ENCODE data around the gene KAZN.

KAZN gene

GRCh38 chr1:14808768-14809167, 210.3 kb downstream of the KAZN start:
- DNase-seq = no peak

- DNase-seq = no peak
These were observed 210.9 kb downstream of the KAZN start for GRCh38 chr1:14809191-14809981.

DNA sequence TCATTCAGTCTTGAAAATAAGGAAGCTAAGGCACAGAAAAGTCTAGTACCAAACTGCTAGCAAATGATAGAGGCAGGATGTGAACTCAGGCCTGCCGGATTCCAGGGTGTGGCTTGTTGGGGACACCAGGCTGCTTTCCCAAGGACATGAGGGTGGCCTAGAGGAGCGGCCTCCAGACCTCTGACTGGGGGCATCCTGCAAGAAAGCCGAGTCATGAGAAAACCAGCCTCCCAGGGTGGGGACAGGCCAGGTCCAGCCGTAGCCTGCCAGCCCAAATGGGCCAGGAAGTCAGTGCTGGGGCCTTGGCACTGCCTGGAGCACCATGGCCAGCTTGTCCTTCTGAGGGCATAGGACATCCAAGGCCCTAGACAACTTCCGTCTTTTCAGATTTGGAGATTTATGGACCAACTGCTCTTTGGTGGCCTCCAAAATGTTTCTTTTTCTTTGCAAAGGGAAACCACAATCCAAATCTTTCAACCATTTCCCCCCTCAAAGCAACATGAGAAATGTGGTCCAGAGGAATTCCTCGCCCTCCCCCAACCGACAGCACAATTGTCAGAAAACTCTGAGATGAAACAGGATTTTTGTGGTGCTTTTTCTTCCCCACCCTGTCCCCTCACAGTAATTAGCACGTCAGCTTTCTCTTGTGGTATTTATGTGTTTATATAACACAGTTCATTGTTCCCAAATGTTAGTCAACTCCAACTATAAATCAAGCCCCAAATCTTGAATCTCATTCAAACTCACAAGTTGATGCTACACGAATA, 212.3 kb downstream of the KAZN start:
- no peak for DNase-seq

DNA sequence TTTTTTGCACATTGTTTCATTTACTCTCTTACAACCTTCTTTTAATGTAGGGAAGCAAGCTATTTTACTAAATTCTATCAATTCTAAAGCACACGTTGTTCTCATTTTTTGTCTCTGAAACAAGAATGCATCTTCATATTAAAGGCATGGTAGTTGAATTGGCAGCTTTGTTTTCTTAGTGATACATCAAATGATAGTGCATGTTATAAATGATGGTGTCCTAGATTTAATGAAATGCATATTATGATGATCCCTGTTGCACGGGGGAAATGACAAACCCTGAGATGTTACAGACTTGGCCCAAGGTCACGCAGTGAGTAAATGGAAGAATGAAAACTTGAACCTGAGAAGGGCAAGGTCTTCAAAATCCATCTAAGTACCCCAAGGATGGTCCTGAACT, 213.1 kb downstream of the KAZN start:
- DNase-seq = no peak

- no peak for DNase-seq
These were observed 213.7 kb downstream of the KAZN start for GRCh38 chr1:14812189-14812588.

DNA sequence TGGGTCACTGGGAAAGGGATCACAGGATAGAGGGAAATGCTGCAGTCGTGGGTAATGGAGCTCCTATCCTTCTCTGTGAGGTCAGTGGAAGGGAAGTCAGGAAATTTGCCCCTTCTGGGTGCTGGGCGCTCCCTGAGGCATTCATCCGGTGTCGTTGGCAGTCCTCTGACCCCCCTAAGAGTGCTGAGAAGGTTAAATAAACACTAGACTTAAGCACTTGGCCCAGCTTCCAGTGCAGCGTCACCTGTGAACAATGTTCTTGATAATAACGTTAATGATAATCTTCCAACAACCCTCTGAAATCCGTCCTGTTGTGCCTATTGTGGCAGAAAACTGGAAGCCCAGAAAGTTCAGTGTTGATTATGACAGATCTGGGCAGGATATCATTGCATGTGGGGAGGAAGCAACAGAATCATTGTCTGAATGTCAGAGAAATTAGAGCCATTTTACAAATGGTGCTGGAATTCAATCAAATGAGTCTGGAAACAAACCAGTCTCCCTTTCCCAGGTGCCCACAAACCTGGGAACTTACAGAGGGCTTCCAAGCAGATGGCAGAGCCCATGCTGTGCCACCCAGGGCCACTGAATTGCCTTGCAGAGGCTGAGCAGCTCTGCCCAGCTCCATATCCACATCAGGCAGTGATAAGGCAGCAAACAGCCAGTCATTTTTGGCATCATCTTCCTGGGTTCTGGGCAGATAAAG, 216.8 kb downstream of the KAZN start:
- no peak for DNase-seq

GRCh38 chr1:14817223-14818170, 219.0 kb downstream of the KAZN start:
- DNase-seq = no peak

DNA sequence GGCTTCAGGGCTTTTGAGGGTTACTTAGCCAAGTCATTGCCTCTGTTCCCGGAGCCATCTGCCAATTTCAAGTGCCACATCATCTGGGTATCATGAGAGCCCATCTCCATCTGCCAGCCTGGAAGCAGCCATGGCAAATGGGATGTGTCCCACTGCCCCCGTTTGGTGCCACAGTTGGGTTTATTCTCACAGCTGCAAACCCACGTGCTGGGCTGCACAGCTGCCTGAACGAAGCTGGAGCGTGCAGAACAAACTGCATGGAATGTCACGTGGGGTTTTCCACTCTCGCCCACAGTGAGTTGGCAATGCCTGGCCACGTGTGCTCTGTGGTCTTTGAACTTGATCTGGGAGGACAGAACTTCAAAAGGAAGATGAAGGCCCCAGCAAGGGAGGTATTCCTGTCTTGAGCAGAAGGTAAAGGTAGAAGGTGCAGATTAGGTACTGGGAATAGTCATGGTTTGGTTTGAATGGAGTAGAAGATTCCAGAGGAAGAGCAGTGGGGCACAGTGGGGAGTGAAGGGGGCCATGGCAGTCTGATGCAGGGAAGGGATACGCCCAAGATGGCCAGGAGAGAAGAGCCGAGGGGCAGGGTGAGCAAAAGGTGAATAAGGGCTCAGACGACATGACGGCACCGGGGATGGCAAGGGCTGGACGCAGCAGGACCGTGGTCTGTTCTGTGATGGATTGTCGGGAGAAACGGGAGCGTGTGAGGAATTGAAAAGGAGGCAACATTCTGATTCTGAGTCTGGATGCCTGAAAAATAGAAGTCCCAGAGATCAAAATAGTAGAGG, 222.0 kb downstream of the KAZN start:
- DNase-seq = no peak

GRCh38 chr1:14822493-14822892, 224.0 kb downstream of the KAZN start:
- no peak for DNase-seq

- no peak for DNase-seq
These were observed 224.5 kb downstream of the KAZN start for GRCh38 chr1:14822996-14823395.

- no peak for DNase-seq
These were observed 225.9 kb downstream of the KAZN start for GRCh38 chr1:14824314-14824915.

- DNase-seq = no peak
These were observed 226.9 kb downstream of the KAZN start for GRCh38 chr1:14825396-14825795.

- DNase-seq = no peak
These were observed 227.7 kb downstream of the KAZN start for GRCh38 chr1:14826172-14826636.

DNA sequence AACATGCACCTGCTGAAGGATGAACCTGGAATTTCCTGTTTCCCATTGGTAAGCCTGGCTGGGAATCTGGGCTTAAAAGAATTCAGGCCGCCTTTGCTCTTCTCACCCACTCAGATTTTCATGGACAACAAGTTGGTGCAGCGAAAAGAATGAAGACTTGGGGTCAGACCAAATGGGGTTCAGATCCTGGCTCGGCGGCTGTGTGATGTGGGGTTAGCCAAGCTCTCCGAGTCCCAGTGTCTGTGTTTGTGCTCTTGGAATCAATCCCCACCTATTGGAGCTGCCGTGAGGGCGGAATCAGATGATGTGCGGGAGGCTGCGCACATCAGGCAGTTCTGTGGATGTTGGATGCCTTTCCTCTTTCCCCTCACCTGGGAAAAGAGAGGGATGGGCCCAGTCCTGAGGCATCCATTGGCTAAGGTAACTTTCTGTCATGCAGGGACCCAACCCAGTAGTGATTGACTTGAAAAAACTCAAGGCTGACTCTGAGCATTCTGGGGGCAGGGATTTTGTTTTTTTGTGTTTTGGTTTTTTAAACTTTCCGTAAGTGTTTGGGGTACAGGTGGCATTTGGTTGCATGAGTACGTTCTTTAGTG, 228.3 kb downstream of the KAZN start:
- DNase-seq = no peak

- DNase-seq = no peak
These were observed 229.4 kb downstream of the KAZN start for GRCh38 chr1:14827870-14828269.

GRCh38 chr1:14828665-14829064, 230.2 kb downstream of the KAZN start:
- DNase-seq = no peak

DNA sequence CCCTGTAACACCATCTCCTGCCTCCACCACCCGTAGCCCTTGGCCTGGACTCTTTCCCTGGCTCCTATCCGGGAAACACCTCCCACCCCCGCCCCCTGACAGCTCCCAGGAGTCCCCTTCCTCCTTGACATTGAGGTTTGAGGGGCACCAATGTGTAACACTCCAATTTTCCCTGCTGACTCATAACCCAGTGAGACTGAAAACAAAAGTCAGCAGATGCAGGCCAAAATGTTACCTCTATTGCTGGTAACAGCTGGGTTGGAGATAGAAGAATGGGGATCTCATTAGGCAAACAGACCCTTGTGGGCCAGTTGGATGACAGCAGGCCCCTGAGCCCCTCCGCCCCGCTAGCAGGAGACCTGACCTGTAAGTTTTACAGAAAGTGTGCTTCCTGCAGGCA, 237.2 kb downstream of the KAZN start:
- DNase-seq = no peak

GRCh38 chr1:14836426-14837140, 238.1 kb downstream of the KAZN start:
- no peak for DNase-seq

GRCh38 chr1:14840374-14840773, 241.9 kb downstream of the KAZN start:
- no peak for DNase-seq

DNA sequence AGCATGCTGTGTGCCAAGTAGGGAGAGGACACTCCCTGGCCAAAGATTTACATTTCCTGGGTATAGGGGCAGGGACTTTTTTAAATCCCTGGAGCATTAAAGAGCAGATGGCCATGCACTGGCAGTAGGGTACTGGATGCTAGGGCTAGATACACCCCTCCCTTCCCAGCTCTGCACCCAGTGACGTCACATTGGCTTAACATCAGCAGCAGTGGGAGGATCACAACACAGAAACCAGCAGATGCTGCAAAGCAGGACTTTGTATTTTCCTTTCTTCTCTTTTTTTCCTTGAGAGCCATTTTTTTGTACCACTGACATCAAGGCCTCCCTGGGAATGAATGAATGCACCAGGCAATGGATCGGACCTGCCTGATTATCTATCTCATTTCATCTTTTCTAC, 243.0 kb downstream of the KAZN start:
- DNase-seq = no peak

All from activated CD8-positive, alpha-beta memory T cell treated with anti-CD3 and anti-CD28 coated beads for 24 hours (primary cell).